OCI-M2 (cell line): Measurements from ENCODE around the gene C6orf163.

Experiments used
- DNase-seq: peaks from one replicate; lab custom pipeline; 2025; ENCODE audit not compliant: unreplicated experiment; lab: John Stamatoyannopoulos, UW

C6orf163 gene

DNA sequence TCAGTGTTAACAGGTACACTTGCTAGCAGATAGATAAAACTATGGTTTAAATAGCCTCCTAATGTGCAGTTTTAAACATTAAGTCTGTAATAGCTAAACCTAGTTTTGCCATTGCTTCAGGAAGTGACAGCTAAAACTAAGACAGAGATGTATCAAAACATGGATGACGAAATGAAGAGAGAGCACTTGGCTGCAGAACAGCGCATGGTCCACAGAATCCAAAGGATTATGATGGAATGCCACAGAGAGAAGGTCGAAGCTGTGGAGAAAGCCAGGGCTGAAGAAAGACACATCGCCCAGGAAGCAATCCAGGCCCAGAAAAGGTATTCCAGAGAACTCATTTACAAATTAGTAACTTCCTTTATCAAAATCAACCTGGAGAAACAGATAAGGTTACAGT lies 11.6 kb downstream of the C6orf163 start:
- no peak for DNase-seq

- no peak for DNase-seq
Measured at GRCh38 chr6:87357479-87358196, 13.0 kb downstream of the C6orf163 start.

GRCh38 chr6:87364602-87365252 lies 20.1 kb downstream of the C6orf163 start:
- peak; percentile 54 for DNase-seq

DNA sequence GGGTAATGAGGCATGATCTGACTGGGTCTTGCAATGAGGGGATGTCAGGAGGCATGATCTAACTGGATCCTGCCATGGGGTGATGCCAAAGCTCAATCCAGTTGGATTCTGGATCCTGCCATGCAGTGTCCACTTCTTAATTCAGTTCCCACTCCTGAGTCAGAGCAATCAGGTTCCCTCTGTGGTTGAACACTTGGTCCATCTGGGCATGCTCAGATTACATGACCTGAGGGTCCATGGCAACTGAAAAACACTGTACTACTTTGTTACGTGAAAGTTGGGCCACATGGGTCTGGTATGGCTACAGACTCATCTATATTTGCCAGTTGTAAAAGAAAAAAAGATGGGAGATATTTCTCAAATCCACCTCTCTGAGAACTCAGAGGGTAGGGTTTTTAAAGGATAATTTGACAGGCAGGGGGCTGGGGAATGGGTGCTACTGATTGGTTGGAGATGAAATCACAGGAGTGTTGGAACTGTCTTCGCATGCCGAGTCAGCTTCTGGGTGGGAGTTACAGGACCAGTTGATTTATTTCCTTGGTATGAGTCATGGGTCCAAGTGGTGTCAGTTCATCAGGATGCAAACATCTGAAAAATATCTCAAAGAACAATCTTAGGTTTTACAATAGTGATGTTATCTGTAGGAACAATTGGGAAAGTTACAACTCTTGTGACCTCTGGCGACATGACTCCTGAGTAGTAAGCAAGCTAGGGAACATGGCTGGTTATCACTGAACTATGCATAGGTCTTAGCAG lies 21.6 kb downstream of the C6orf163 start:
- no peak for DNase-seq

GRCh38 chr6:87366899-87367298 lies 22.3 kb downstream of the C6orf163 start:
- DNase-seq = no peak

DNA sequence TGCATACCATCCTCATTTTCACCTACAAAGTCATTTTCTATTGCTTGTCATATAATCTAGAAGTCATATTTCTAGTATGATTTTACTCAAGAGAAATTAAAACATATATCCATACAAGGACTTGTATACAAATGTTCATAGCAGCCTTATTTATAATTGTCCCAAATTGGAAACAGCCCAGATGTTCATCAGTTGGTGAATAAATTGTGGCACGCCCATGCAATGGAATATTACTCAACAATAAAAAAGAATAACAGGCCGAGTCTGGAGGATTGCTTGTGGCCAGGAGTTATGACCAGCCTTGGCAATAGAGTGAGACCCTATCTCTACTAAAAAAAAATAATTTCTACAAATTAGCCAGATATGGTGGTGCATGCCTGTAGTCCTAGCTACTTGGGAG lies 28.8 kb downstream of the C6orf163 start:
- DNase-seq = no peak

- no peak for DNase-seq
Measured at GRCh38 chr6:87375315-87375714, 30.7 kb downstream of the C6orf163 start.

DNA sequence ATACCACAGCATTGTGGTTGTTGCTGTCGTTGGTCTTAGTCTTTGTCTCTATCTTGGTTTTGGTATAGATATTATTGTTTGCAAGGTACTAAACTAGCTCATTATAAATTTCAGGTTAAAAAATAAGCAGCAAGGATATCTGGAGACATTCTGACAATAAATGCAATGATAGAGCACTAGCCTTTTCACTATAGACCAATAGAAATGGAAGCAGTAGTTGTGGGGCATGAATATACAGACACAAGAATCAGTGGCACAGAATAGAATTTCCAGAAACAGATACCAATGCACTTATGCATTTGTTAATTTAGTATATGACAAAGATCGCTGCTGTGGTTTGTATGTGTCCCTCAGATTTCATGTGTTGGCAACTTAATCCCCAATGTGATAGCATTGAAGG lies 32.0 kb downstream of the C6orf163 start:
- DNase-seq = no peak

DNA sequence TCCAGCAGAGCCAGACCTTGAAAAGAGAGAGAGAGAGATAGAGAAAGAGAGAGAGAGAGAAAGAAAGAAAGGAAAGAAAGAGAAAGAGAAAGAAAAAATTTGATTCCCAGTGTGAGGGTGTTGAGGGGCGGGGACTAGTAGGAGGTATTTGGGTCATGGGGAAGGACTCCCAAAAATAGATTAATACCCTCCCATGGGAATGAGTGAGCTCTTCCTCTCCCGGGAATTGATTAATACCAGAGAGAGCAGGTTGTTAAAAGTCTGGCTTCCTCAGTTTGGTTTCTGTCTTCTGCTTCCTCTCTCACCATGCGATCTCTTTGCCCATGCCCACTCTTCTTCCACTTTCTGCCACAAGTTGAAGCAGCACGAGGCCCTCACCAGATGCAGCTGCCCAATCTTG lies 34.3 kb downstream of the C6orf163 start:
- DNase-seq = no peak

- no peak for DNase-seq
Measured at GRCh38 chr6:87382861-87383260, 38.2 kb downstream of the C6orf163 start.

GRCh38 chr6:87384038-87384437 lies 39.4 kb downstream of the C6orf163 start:
- no peak for DNase-seq

- DNase-seq = no peak
Measured at GRCh38 chr6:87384449-87384848, 39.8 kb downstream of the C6orf163 start.

DNA sequence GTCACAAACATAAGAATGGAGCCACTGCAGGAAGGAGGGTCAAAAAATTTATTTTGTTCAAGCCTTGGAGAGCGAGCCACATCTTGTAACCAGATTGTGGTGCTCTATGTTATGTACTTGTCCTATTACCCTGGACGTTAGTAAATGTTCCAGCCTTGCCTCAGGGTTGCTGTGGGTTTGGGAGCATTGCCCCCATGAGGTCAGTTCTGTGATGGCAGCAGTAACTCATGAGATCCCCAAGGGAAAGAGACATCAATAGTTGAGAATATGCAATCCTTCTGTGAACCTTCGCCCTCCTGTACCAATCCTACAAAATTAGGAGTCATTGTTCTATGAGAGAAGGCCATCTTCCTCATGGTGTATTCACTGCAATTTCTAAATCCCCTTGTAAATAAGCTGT lies 46.7 kb downstream of the C6orf163 start:
- no peak for DNase-seq

DNA sequence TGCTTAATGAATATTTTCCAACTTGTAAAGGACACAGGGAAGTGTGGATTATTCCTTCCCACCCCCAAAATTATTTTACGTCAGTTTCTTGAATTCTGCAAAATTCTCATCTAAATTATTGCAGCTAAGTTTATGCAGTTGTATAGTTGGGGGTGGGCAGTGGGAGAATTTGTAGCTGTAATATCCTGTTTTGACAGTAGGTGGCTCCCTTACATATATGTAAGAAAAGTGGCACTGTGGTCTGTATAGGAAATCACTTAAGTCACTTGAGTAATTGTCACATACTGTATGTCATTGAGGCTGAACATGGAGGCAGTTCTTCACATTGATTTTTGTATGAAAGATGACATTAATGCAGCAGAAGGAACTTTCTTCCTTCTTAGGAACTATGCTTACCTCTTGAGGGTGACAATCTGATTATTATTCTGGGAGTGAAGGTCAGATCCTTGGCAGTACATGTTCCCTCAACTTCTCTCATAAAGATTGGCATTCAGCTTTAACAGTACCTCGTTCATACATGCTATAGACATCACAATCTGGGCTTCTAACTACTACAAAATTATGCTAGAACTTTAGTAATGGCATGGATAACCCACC lies 48.5 kb downstream of the C6orf163 start:
- DNase-seq = no peak

GRCh38 chr6:87395431-87395830 lies 50.8 kb downstream of the C6orf163 start:
- no peak for DNase-seq

DNA sequence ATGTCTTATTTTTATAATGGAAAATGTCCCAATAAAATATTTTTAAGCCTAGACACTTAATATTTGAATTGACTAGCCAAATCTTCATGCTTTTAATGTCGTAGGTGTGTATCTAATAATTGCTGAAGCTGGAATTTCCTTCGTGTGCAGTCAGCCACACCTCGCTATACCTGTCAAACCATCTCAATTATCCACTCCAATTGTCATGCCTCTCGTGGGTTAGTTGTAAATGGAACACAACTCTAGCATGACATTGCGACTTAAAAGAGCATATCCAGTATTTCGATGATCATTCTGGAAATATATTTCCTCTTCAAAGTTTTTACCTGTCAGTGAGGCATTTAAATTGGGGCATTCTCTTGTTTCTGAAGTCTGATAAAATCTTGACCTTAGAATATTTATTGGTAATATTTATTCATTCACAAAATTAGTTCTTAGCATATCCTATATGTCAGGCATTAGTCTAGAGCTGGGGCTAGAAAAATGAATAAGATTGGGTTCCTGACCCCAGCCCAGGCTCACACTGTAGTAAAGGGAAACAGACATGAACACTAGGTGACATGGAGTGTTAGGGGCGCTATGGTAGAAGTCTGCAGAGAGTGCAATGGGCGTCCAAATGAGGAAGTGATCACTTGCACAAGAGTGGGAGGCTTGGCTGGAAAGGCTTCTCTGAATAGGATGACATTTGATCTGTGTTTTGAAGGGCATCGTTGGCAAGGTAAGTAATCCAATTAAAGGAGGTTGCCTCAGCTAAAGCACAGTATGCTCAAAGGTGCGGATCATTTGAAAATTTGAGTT lies 52.2 kb downstream of the C6orf163 start:
- DNase-seq = no peak

DNA sequence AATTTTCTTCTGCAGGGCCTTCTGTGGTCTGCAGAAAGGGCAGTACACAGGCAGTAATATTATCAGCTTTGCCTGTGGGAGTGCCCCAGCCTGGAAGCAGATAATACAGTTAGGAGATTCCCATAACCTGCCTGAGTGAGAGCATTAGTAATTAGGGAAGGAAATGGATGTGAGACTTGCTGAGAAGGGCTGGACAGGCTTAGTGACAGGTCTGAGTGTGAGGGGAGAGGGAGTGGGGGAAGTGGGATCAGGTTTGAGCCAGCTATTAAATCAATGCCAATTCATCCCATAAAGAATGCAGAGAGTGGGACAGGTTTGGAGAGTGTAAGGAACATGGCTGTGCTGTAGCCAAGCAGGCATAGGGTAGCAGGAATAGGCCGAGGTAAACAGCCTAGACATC lies 53.0 kb downstream of the C6orf163 start:
- DNase-seq = no peak

GRCh38 chr6:87401832-87402231 lies 57.2 kb downstream of the C6orf163 start:
- DNase-seq = no peak

DNA sequence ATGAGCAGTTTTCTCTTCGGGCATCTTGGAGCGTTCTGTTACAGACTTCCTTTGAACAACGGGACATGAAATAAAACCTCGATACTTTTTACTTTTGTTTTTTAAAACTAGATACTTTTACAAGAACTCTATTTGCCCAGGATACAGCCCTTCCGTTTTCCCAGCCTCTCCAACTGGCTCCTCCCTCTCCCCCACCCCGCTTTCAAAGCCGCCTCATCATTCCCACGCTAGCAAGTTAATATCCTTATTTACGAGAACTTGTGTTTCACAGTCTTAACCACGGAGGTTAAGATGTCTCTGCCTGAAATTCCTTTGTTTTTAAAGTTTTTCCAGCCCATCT lies 62.9 kb downstream of the C6orf163 start:
- no peak for DNase-seq

- DNase-seq = peak; percentile 73
Measured at GRCh38 chr6:87407901-87408720, 63.5 kb downstream of the C6orf163 start, which contains the start of gene CFAP206. Gene CFAP206 (plus strand): TSS chr6:87407972. CDS start chr6:87409840, 1,868 bp downstream.
